ENCODE measurements around the gene CTNNA3.

Gene CTNNA3

DNA sequence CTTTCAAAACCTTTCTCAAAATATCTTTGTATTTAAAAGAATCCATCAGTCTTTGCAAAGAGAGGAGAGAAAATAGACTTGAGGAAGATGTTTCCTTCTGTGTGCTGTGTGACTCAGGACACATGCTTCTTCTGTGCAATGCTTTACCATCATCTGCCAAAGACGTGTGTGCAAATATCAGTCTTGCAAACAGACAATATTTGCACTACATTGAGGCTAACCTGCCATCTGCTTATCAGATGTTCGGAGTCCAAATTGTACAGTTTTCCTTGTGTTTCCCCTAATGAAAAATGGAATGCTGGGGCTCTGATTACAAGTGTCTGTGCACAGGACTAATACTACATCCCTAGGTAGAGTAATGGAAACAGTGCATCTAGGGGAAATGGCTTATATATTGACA lies 1123.3 kb downstream of the CTNNA3 start:
- no peaks in the 10 kb centered on the region for H3K36me3 ChIP-seq (ENCODE audit: control insufficient read depth, low read depth, low read length)
- H3K27me3 ChIP-seq (ENCODE audit: control insufficient read depth, insufficient read depth, low read length) = no peaks in the 10 kb centered on the region
- H3K4me1 ChIP-seq (ENCODE audit: control insufficient read depth, low read depth, low read length) = no peaks in the 10 kb centered on the region
- H3K4me3 ChIP-seq (ENCODE audit: low read length) = no peak overlapping the region
- H3K27ac ChIP-seq (ENCODE audit: low read length) = no peak overlapping the region
- no peak overlapping the region for H3K9ac ChIP-seq (ENCODE audit: low read length)
- no peaks in the 10 kb centered on the region for H3K9me3 ChIP-seq (ENCODE audit: control insufficient read depth, low read depth, low read length)

DNA sequence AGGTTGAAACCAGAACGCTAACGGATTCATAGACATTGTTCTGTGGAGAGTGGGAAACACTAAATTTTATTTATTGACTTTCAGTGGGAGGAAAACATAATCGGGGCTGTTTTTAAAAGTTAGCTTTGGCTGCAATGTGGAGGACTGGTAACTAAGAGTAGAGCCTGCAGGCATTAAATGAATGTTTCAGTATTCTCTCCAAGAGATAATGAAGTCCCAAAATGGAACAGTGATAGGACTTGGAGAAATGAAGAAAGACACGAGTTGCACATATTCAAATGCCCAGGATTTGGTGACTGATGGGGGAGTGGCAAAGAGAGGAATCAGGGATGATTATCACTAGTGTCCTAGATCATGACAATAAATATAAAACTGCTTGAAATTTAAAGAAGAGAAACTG lies 1130.0 kb downstream of the CTNNA3 start:
- Histone ChIP-seq H3K27me3 (ENCODE audit: control insufficient read depth, insufficient read depth, low read length) (no peaks in the 10 kb centered on the region), H3K9me3 (ENCODE audit: control insufficient read depth, low read depth, low read length) (no peaks in the 10 kb centered on the region), H3K27ac (ENCODE audit: low read length) (no peak overlapping the region), H3K4me3 (ENCODE audit: low read length) (no peak overlapping the region), H3K4me1 (ENCODE audit: control insufficient read depth, low read depth, low read length) (no peaks in the 10 kb centered on the region), H3K36me3 (ENCODE audit: control insufficient read depth, low read depth, low read length) (no peaks in the 10 kb centered on the region), H3K9ac (ENCODE audit: low read length) (no peak overlapping the region)

DNA sequence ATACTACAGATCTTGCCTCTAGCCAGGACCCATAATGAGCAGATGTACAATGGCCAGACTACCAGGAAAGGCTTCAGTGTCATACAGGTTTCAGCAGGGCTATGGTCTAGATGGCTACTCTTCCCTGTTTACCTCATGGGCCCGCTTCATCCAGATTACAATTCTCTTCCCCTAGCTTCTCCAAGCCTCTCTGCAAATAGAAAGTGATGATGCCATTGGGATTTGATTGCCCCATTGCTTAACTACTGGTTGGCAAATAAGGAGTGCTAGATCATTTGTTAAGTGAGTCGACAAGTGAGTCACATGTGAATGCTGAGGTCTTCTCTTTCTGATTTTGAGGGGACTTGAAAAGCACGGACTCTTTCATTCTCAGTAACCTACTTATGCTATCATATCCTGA lies 1131.7 kb downstream of the CTNNA3 start:
- no peak overlapping the region for H3K27ac ChIP-seq (ENCODE audit: low read length)
- no peak overlapping the region for H3K9ac ChIP-seq (ENCODE audit: low read length)
- no peaks in the 10 kb centered on the region for H3K4me1 ChIP-seq (ENCODE audit: control insufficient read depth, low read depth, low read length)
- H3K27me3 ChIP-seq (ENCODE audit: control insufficient read depth, insufficient read depth, low read length) = no peaks in the 10 kb centered on the region
- no peak overlapping the region for H3K4me3 ChIP-seq (ENCODE audit: low read length)
- no peaks in the 10 kb centered on the region for H3K36me3 ChIP-seq (ENCODE audit: control insufficient read depth, low read depth, low read length)
- no peaks in the 10 kb centered on the region for H3K9me3 ChIP-seq (ENCODE audit: control insufficient read depth, low read depth, low read length)

DNA sequence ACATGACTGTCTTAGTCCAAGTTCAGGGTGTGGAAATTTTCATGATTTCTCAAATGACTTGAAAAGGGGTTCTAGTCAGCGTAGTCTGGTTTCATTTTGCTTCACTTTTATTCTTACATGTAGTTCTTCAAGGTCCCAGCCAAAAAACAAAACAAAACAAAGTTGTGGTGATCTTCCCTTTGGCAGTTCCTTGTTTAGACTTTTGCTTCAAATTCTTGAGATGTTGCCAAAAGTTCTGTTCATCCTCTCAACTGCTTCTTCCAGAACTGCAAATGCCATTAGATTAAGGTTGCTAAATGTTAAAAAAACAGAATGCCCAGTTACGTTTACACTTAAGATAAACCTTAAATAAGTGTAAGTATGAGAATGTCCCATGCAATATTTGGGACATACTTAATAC lies 1140.9 kb downstream of the CTNNA3 start:
- Histone ChIP-seq H3K9me3 (ENCODE audit: control insufficient read depth, low read depth, low read length) (no peaks in the 10 kb centered on the region), H3K4me3 (ENCODE audit: low read length) (no peak overlapping the region), H3K27ac (ENCODE audit: low read length) (no peak overlapping the region), H3K9ac (ENCODE audit: low read length) (no peak overlapping the region), H3K36me3 (ENCODE audit: control insufficient read depth, low read depth, low read length) (no peaks in the 10 kb centered on the region), H3K4me1 (ENCODE audit: control insufficient read depth, low read depth, low read length) (no peaks in the 10 kb centered on the region), H3K27me3 (ENCODE audit: control insufficient read depth, insufficient read depth, low read length) (no peaks in the 10 kb centered on the region)

DNA sequence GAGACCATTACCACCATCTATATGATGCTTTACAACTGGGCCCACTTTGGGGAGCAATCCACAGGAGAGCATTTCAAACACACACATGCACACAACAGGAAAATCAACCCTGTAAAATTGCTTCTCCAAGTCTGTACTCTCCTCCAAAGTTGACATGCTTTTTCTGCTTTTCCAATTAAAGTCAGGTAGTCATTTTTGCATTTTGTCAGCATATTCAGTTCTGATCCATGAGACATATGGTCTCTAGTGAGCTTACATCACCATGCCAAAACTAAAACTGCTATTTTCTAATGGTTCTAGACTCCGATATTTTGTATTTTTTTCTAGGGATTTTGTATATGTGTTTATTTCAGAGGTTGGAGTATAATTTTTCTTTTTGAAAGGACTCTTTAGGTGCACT lies 1143.7 kb downstream of the CTNNA3 start:
- Histone ChIP-seq H3K4me3 (ENCODE audit: low read length) (no peak overlapping the region), H3K9ac (ENCODE audit: low read length) (no peak overlapping the region), H3K4me1 (ENCODE audit: control insufficient read depth, low read depth, low read length) (no peaks in the 10 kb centered on the region), H3K36me3 (ENCODE audit: control insufficient read depth, low read depth, low read length) (no peaks in the 10 kb centered on the region), H3K27ac (ENCODE audit: low read length) (no peak overlapping the region), H3K9me3 (ENCODE audit: control insufficient read depth, low read depth, low read length) (no peaks in the 10 kb centered on the region), H3K27me3 (ENCODE audit: control insufficient read depth, insufficient read depth, low read length) (no peaks in the 10 kb centered on the region)

DNA sequence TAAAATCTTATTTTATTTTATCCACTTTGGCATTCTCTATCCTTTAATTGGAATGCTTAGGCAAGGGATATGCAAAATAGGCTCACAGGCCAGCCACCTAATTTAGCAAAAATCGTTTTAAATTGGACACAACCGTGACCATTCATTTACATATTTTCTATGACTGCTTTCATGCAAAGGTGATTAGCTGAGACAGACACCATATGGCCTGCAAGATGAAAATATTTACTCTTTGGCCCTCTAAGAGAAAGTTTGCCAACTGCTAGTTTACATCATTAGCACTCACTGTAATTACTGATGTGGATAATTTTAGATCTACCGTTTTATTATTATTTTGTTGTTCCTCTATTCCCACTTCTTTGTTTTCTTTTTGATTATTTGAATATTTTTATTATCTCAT lies 1145.6 kb downstream of the CTNNA3 start:
- H3K9me3 ChIP-seq (ENCODE audit: control insufficient read depth, low read depth, low read length) = no peaks in the 10 kb centered on the region
- no peak overlapping the region for H3K27ac ChIP-seq (ENCODE audit: low read length)
- no peak overlapping the region for H3K9ac ChIP-seq (ENCODE audit: low read length)
- no peaks in the 10 kb centered on the region for H3K36me3 ChIP-seq (ENCODE audit: control insufficient read depth, low read depth, low read length)
- H3K4me3 ChIP-seq (ENCODE audit: low read length) = no peak overlapping the region
- H3K4me1 ChIP-seq (ENCODE audit: control insufficient read depth, low read depth, low read length) = no peaks in the 10 kb centered on the region
- no peaks in the 10 kb centered on the region for H3K27me3 ChIP-seq (ENCODE audit: control insufficient read depth, insufficient read depth, low read length)

DNA sequence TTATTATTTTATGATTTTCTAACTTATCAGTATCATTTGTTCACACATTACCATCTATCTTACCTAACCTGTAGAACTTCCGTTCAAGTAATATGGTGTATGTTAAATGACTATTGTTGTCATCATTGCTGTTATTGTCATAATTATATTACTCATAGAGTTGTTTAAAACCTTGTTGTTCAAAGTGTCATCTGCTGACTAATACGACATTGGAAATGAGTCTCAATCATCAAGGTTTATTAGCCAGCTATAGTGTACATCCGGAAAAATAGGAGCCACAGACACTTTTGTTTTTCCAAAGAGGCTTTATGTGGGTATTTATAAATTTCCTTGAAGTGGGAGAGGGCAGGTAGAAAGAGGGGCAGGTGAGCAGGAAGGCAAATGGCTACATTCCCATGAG lies 1157.1 kb downstream of the CTNNA3 start:
- Histone ChIP-seq H3K4me1 (ENCODE audit: control insufficient read depth, low read depth, low read length) (no peaks in the 10 kb centered on the region), H3K27ac (ENCODE audit: low read length) (no peak overlapping the region), H3K36me3 (ENCODE audit: control insufficient read depth, low read depth, low read length) (no peaks in the 10 kb centered on the region), H3K9me3 (ENCODE audit: control insufficient read depth, low read depth, low read length) (no peaks in the 10 kb centered on the region), H3K9ac (ENCODE audit: low read length) (no peak overlapping the region), H3K27me3 (ENCODE audit: control insufficient read depth, insufficient read depth, low read length) (no peaks in the 10 kb centered on the region), H3K4me3 (ENCODE audit: low read length) (no peak overlapping the region)

DNA sequence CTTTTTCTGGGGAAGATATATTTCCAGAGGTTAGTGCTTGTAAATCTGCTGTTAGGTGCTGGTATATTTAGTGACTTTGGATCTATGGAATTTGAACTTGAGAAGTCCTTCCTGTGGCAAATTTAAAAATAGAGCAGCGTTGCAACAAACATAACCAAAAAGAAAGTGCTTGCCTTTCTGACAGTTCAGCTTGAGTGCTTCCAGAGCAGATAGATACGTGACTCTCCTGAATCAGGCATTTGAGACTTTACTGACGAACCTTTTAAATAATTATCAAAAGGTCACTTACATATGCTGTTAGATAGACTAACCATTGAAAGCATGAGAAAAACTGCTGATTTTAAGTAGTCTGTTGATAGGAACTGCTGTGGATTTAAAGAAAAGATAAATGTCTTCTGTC lies 1157.6 kb downstream of the CTNNA3 start:
- H3K4me3 ChIP-seq (ENCODE audit: low read length) = no peak overlapping the region
- no peaks in the 10 kb centered on the region for H3K4me1 ChIP-seq (ENCODE audit: control insufficient read depth, low read depth, low read length)
- no peak overlapping the region for H3K27ac ChIP-seq (ENCODE audit: low read length)
- H3K27me3 ChIP-seq (ENCODE audit: control insufficient read depth, insufficient read depth, low read length) = no peaks in the 10 kb centered on the region
- H3K9me3 ChIP-seq (ENCODE audit: control insufficient read depth, low read depth, low read length) = no peaks in the 10 kb centered on the region
- H3K9ac ChIP-seq (ENCODE audit: low read length) = no peak overlapping the region
- no peaks in the 10 kb centered on the region for H3K36me3 ChIP-seq (ENCODE audit: control insufficient read depth, low read depth, low read length)

DNA sequence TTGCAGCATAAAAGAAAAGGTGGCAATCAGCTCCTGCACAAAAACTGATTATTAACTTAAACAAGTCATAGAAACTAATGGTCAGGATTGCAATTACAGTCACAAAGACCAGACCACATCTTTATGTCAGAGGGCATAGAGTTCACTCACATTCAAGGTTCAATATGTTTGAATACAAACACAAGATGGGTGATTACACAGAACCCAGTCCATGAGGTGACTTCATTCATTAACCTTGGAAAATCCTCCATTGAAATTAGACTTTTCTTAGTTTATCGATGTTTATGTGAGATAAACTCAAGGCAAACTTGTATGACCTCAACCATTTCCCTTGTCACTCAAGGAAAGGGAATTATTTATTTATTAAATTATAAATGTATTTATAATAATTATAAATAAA lies 1158.8 kb downstream of the CTNNA3 start:
- H3K4me3 ChIP-seq (ENCODE audit: low read length) = no peak overlapping the region
- H3K27me3 ChIP-seq (ENCODE audit: control insufficient read depth, insufficient read depth, low read length) = no peaks in the 10 kb centered on the region
- H3K9ac ChIP-seq (ENCODE audit: low read length) = no peak overlapping the region
- no peaks in the 10 kb centered on the region for H3K36me3 ChIP-seq (ENCODE audit: control insufficient read depth, low read depth, low read length)
- H3K4me1 ChIP-seq (ENCODE audit: control insufficient read depth, low read depth, low read length) = no peaks in the 10 kb centered on the region
- no peak overlapping the region for H3K27ac ChIP-seq (ENCODE audit: low read length)
- H3K9me3 ChIP-seq (ENCODE audit: control insufficient read depth, low read depth, low read length) = no peaks in the 10 kb centered on the region

DNA sequence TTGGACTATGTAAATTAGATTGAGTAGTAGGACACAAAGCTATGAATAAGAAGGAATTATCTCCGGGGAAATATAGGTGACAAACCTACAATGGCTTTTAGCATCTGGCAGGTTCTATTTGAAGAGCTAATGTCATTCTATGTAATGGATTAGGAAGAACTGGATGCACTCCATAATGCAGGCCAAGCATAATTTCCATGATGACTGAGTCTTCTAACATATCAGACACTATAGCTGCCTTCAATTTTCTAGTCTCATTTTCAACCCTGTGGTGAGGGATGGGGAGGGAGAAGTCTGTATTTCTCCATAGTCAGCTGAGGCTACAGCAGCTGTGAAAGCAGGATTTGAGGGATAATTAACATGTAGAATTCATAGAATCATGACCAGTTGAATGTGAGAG lies 1160.6 kb downstream of the CTNNA3 start:
- Histone ChIP-seq H3K4me1 (ENCODE audit: control insufficient read depth, low read depth, low read length) (no peaks in the 10 kb centered on the region), H3K9ac (ENCODE audit: low read length) (no peak overlapping the region), H3K4me3 (ENCODE audit: low read length) (no peak overlapping the region), H3K27me3 (ENCODE audit: control insufficient read depth, insufficient read depth, low read length) (no peaks in the 10 kb centered on the region), H3K36me3 (ENCODE audit: control insufficient read depth, low read depth, low read length) (no peaks in the 10 kb centered on the region), H3K27ac (ENCODE audit: low read length) (no peak overlapping the region), H3K9me3 (ENCODE audit: control insufficient read depth, low read depth, low read length) (no peaks in the 10 kb centered on the region)

DNA sequence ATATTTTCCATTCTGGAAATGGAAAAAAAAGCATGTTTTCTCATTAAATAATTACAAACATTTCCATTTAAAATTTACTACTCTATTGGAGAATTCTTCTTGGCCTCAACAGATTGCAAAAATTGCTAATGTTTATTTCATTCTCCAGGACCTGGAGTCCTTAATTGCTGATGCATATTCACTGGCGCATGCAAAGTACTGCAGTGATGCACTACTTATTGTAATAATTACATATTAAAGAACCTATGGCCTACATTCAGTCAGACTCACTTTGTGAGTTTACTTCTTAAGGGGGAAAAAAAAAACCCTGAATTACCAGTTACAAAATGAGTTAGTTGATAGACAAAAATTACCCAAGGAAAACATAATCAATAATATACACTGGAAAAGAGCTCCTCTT lies 1161.1 kb downstream of the CTNNA3 start:
- H3K4me1 ChIP-seq (ENCODE audit: control insufficient read depth, low read depth, low read length) = no peaks in the 10 kb centered on the region
- H3K4me3 ChIP-seq (ENCODE audit: low read length) = no peak overlapping the region
- no peaks in the 10 kb centered on the region for H3K9me3 ChIP-seq (ENCODE audit: control insufficient read depth, low read depth, low read length)
- no peaks in the 10 kb centered on the region for H3K36me3 ChIP-seq (ENCODE audit: control insufficient read depth, low read depth, low read length)
- no peak overlapping the region for H3K27ac ChIP-seq (ENCODE audit: low read length)
- no peak overlapping the region for H3K9ac ChIP-seq (ENCODE audit: low read length)
- no peaks in the 10 kb centered on the region for H3K27me3 ChIP-seq (ENCODE audit: control insufficient read depth, insufficient read depth, low read length)

DNA sequence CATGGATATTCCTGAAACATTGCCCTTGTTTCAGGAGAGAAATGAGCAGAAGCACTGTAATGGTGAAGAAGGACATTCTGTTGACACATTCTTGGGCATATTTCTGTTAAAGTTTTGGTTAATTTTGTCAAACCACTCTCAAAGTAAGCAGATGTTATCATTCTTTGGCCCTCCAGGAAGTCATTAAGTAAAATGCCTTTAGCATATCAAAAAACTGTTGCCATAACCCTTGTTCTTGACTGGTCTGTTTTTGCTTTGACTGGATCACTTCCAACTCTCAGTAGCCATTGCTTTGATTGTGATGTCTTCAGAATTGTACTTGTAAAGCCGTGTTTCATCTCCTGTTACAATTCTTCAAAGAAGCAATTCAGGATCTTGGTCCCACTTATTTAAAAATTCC lies 1174.5 kb downstream of the CTNNA3 start:
- Histone ChIP-seq H3K9ac (ENCODE audit: low read length) (no peak overlapping the region), H3K9me3 (ENCODE audit: control insufficient read depth, low read depth, low read length) (no peaks in the 10 kb centered on the region), H3K4me3 (ENCODE audit: low read length) (no peak overlapping the region), H3K27ac (ENCODE audit: low read length) (no peak overlapping the region), H3K36me3 (ENCODE audit: control insufficient read depth, low read depth, low read length) (no peaks in the 10 kb centered on the region), H3K4me1 (ENCODE audit: control insufficient read depth, low read depth, low read length) (no peaks in the 10 kb centered on the region), H3K27me3 (ENCODE audit: control insufficient read depth, insufficient read depth, low read length) (no peaks in the 10 kb centered on the region)

DNA sequence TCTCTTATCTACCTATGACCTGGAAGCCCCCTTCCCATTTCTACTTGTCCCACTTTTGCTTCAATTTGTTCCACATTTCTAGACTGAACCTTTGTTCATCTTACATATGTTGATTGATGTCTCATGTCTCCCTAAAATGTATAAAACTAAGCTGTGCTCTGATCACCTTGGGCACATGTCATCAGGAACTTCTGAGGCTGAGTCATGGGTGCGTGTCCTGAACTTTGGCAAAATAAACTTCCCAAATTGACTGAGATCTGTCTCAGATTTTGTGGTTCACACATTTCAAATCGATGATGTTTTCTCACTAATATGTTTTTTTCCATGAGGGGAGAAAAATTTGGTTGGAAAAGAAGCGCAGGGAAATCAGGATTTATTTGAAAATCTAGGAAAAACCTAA lies 1176.4 kb downstream of the CTNNA3 start:
- Histone ChIP-seq H3K27me3 (ENCODE audit: control insufficient read depth, insufficient read depth, low read length) (no peaks in the 10 kb centered on the region), H3K9ac (ENCODE audit: low read length) (no peak overlapping the region), H3K4me3 (ENCODE audit: low read length) (no peak overlapping the region), H3K4me1 (ENCODE audit: control insufficient read depth, low read depth, low read length) (no peaks in the 10 kb centered on the region), H3K9me3 (ENCODE audit: control insufficient read depth, low read depth, low read length) (no peaks in the 10 kb centered on the region), H3K36me3 (ENCODE audit: control insufficient read depth, low read depth, low read length) (no peaks in the 10 kb centered on the region), H3K27ac (ENCODE audit: low read length) (no peak overlapping the region)
